ENCODE measurements around the gene MAPK14. TPM values are rescaled to one million over a fixed set of nuclear protein-coding genes. Genes with fewer than 3 reads are reported as not detected.

Gene MAPK14
- total and polyA plus RNA-seq, 9 of the 15 experiments (the other 6 are each of a cell fraction or from before 2014, with no cell fraction given) = 8.8 to 62.7 (median 35.5) TPM

DNA sequence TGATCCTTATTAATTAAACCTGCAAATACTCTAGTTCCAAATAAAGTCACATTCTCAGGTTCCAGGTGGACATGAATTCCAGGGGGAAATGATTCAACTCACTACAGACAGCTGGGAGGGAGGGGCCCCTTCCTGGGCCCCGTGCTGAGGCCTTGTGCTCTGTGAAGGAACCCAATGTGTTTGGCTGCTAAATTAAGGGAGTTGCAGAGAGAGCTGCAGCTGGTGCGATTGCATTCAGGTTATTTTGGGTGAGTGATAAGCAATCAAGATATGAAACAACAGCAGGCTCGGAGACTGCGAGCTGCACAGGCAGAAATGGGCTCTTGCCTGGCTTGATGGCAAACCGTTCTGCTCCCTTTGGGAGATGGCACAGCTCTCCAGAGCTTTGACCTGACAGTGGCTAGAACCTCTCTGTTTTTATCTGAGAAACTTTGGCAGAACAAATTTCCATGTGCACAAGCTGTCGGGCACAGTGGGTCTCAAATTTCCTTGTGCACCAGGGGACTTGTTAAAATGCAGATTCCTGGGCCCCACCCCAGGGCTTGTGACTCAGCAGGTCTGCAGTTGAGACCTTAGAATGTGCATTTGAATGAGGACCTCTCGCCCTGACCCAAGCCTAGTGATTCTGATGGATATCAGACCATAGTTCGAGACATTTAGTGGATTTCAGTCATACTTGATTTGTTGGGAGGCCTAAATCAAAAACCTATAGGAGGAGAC lies 112.5 kb downstream of the MAPK14 start:
- H3K4me3 ChIP-seq = no peak overlapping the region
- intact Hi-C loops (cut with micrococcal nuclease) (loop anchor here (5.0 kb wide), 1 partner anchor 222 kb away; no protein-coding TSS in a partner anchor), in situ Hi-C loops (cut with MboI) (no loop called here)
- H3K9me3 ChIP-seq (replicated peaks; ENCODE audit: control insufficient read depth, insufficient read depth, low read depth, low read length) = no peaks in the 10 kb centered on the region
- no TSS peak for BruUV-seq (replicated peaks)
- POLR2A ChIA-PET = interaction anchor here (0.6 to 1.2 kb wide), 3 partner anchors 19 to 33 kb away, joined by 3 to 5 read pairs (median 3); no protein-coding TSS in a partner anchor
- no peak overlapping the region for H2AFZ ChIP-seq (ENCODE audit: low read depth, low read length)
- CTCF ChIA-PET (ENCODE audit: low intra/inter-chr PET ratio) = interaction anchor here (1.1 kb wide), 2 partner anchors 56 to 220 kb away, joined by 3 read pairs; partner anchors contain the start of gene BRPF3
- H3K27ac ChIP-seq (ENCODE audit: extremely low read depth, low read depth, low read length) = no peak overlapping the region
- H3K27me3 ChIP-seq (ENCODE audit: control insufficient read depth in 2 of 2, insufficient read depth in 2 of 2, low read length in 2 of 2) = peaks cover 4 to 24% of the 10 kb centered on the region in 2 experiments; a peak in 2 of 5 replicates
- no peak overlapping the region; a peak in 1 of 4 replicates for H3K9ac ChIP-seq (ENCODE audit: insufficient read depth in 1 of 2, low read depth in 2 of 2, low read length in 2 of 2)
- no peaks in the 10 kb centered on the region for H3K79me2 ChIP-seq (ENCODE audit: control insufficient read depth, insufficient read depth, low read length)
- ATAC-seq (peak; percentile 15; the same call in 1 of the 3 replicates), DNase-seq (ENCODE audit: extremely low read depth in 1 of 4, low spot score in 3 of 4) (peak in 3 of 4 experiments; percentile 9 to 32 (median 16)), FAIRE-seq (peak; percentile 26)
- peaks cover 6 to 13% of the 10 kb centered on the region in 2 experiments; a peak in 4 of 5 replicates for H3K4me1 ChIP-seq (replicated peaks in 1 of 2; ENCODE audit: control insufficient read depth in 2 of 2, insufficient read depth in 2 of 2, low read length in 2 of 2)
- no peaks in the 10 kb centered on the region for H3K36me3 ChIP-seq (ENCODE audit: control insufficient read depth, insufficient read depth, low read length)
- no peak overlapping the region for H3K4me2 ChIP-seq (ENCODE audit: insufficient read depth, low read length)
- H3K9me1 ChIP-seq (ENCODE audit: control insufficient read depth, insufficient read depth, low read length) = no peaks in the 10 kb centered on the region
- 20% methylated on average over 8 of the region's 8 CpGs for WGBS (ENCODE audit: insufficient coverage, low coverage, missing lambda C conversion rate)
- no peaks in the 10 kb centered on the region for H4K20me1 ChIP-seq (replicated peaks; ENCODE audit: control insufficient read depth, insufficient read depth, low read length)
- TF ChIP-seq ZNF77 (CRISPR knock-in tag; IDR thresholded peaks at IDR 0.05) (no peak), NFE2 (IDR thresholded peaks at IDR 0.05; ENCODE audit: low read depth) (peak; percentile 80), CTBP1 (IDR thresholded peaks at IDR 0.05; ENCODE audit: borderline replicate concordance) (no peak), BHLHE40 (IDR thresholded peaks at IDR 0.05; ENCODE audit: low read length) (0 out of 2 replicates have a peak, but pooled peaks have one; percentile 15), VEZF1 (CRISPR knock-in tag; IDR thresholded peaks at IDR 0.05) (peak; percentile 50; the same call in 1 of the 2 replicates), FOSL1 (tag; conservative IDR thresholded peaks at IDR 0.05) (peak; percentile 32; the same call in 1 of the 2 replicates), NUFIP1 (IDR thresholded peaks at IDR 0.05; ENCODE audit: partially characterized antibody) (no peak), ZNF398 (CRISPR knock-in tag; IDR thresholded peaks at IDR 0.05) (no peak), AFF1 (IDR thresholded peaks at IDR 0.05; ENCODE audit: low read depth in 1 of 2, partially characterized antibody in 2 of 2) (no peak), ZNF395 (CRISPR knock-in tag; IDR thresholded peaks at IDR 0.05) (0 out of 2 replicates have a peak, but pooled peaks have one; percentile 24), ZNF316 (IDR thresholded peaks at IDR 0.05) (peak; percentile 35; the same call in 1 of the 2 replicates)
